Central memory CD4-positive, alpha-beta T cell (primary cell): ENCODE measurements around the gene COG3.
"Not testable (repeated sequence)": the region's sequence is repeated elsewhere in the genome, so short reads cannot be mapped to it uniquely, and the experiment has no call there.

Source experiments
- DNase-seq: peaks from one replicate; pipeline ENCODE4 v3.0.0; 2022
- total RNA-seq, 3 experiments: gene quantifications; one replicate each; lab custom pipeline; 2026; lab: John Stamatoyannopoulos, UW

COG3 gene
- 69.5 to 105 (median 83.7) reads per million in 3 experiments for total RNA-seq

- DNase-seq: peak; percentile 97
Observed at GRCh38 chr13:45464687-45465453, at the start of gene COG3. Gene COG3, plus strand, starts transcription at chr13:45464939. Its CDS starts 98 bp downstream, at chr13:45465037.

GRCh38 chr13:45415112-45415511, 49.6 kb upstream of the COG3 start:
- DNase-seq: no peak

- no peak for DNase-seq
Observed at GRCh38 chr13:45416516-45417128, 48.1 kb upstream of the COG3 start.

GRCh38 chr13:45417790-45418534, 46.8 kb upstream of the COG3 start, which contains the start of gene SLC25A30:
Gene SLC25A30, minus strand, starts transcription at chr13:45418373. Its CDS starts 6,948 bp downstream, at chr13:45411425.
- peak; percentile 88 for DNase-seq

- DNase-seq: not testable (repeated sequence)
Observed at GRCh38 chr13:45419389-45419788, 45.4 kb upstream of the COG3 start.

- no peak for DNase-seq
Observed at GRCh38 chr13:45419945-45420344, 44.8 kb upstream of the COG3 start.

GRCh38 chr13:45422731-45423292, 41.9 kb upstream of the COG3 start:
- no peak for DNase-seq

- peak; percentile 10 for DNase-seq
Observed at GRCh38 chr13:45426056-45426841, 38.5 kb upstream of the COG3 start.

GRCh38 chr13:45432737-45433380, 31.9 kb upstream of the COG3 start:
- no peak for DNase-seq

- no peak for DNase-seq
Observed at GRCh38 chr13:45433381-45433790, 31.4 kb upstream of the COG3 start.

GRCh38 chr13:45434556-45435371, 30.0 kb upstream of the COG3 start:
- DNase-seq: no peak

GRCh38 chr13:45436332-45436731, 28.4 kb upstream of the COG3 start:
- DNase-seq: no peak

GRCh38 chr13:45436953-45437352, 27.8 kb upstream of the COG3 start:
- no peak for DNase-seq

- DNase-seq: no peak
Observed at GRCh38 chr13:45437947-45438346, 26.8 kb upstream of the COG3 start.

GRCh38 chr13:45439008-45439407, 25.7 kb upstream of the COG3 start:
- DNase-seq: no peak

GRCh38 chr13:45439781-45440462, 24.8 kb upstream of the COG3 start:
- DNase-seq: no peak

GRCh38 chr13:45441633-45442032, 23.1 kb upstream of the COG3 start:
- no peak for DNase-seq

GRCh38 chr13:45445053-45445452, 19.7 kb upstream of the COG3 start:
- DNase-seq: no peak

GRCh38 chr13:45446181-45446580, 18.6 kb upstream of the COG3 start:
- DNase-seq: no peak

- no peak for DNase-seq
Observed at GRCh38 chr13:45447050-45447661, 17.6 kb upstream of the COG3 start.
